Astrocyte (in vitro differentiated cells and primary cell): ENCODE data around the gene ABHD17A.

Experiments used
- CTCF ChIP-seq: IDR thresholded peaks from 2 replicates; pipeline ENCODE4 v1.5.1; 2011; ENCODE audit warnings: low read depth, mild to moderate bottlenecking, inconsistent platforms, low read length, moderate library complexity; ENCODE audit not compliant: insufficient read depth
- EZH2 ChIP-seq: IDR thresholded peaks from 2 replicates; pipeline ENCODE4 v1.6.1; 2012; ENCODE audit warnings: mild to moderate bottlenecking, low read length, inconsistent platforms; ENCODE audit not compliant: insufficient read depth

DNA sequence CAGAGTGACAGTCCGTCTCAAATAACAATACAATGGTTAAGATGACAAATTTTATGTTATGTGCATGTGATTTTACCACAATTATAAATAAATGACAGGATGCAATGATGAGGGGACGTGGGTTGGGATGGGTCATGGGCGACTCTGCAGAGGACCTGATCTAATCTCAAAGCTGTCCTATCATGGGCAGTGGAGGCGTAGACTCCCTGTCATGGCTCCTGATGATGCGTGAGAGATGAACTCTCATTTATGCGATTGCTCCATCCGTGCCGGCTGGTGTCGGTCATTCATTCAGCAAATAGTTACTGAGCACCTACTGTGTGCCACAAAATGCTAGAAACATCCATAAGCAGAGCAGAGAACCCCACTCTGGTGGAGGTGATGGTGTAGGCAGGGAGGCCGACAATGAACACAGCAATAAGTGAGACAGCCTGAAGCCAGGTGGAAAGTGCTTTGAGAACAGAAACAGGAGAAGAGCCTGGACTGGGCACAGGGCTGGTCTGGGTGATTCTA lies 35.4 kb downstream of the ABHD17A start:
- TF ChIP-seq CTCF (no peak), EZH2 (no peak)
